Hepatocyte (in vitro differentiated cells): ENCODE data around the gene NHEJ1.

Source experiments
- EZH2phosphoT487 ChIP-seq: fragments of 200-600 bp; sonication (generic); IDR thresholded peaks from one replicate; pipeline ENCODE4 v1.6.1; 2018; ENCODE audit warnings: antibody characterized with exemption, mild to moderate bottlenecking, low read depth, moderate library complexity; ENCODE audit not compliant: unreplicated experiment, severe bottlenecking
- TF ChIP-seq, protein P1 (sequence below): fragments of 200-600 bp; sonication (generic); IDR thresholded peaks from 2 replicates; pipeline ENCODE4 v1.5.1; 2016; ENCODE audit warnings: antibody characterized with exemption, mild to moderate bottlenecking; ENCODE audit not compliant: poor library complexity

DNA sequence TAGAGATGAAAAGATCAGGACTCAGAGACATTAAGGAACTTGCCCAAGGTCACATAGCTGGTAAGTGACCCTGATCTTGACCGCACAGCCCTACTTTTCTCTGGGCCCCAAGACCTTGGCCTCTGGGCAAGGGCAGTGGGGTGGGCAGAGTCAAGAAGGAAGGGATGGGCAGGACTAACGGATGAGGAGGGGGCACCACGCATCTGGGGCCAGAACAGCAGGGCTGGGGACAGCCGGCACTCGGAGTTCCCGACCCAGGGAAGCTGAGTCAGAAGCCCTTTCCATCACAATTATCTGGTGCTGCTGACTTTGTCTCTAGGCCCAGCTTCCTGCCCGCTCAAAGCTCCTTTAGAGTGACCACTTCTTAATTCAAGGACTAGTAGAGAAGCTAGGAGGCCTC lies 133.7 kb downstream of the NHEJ1 start:
- TF ChIP-seq, protein P1, sequence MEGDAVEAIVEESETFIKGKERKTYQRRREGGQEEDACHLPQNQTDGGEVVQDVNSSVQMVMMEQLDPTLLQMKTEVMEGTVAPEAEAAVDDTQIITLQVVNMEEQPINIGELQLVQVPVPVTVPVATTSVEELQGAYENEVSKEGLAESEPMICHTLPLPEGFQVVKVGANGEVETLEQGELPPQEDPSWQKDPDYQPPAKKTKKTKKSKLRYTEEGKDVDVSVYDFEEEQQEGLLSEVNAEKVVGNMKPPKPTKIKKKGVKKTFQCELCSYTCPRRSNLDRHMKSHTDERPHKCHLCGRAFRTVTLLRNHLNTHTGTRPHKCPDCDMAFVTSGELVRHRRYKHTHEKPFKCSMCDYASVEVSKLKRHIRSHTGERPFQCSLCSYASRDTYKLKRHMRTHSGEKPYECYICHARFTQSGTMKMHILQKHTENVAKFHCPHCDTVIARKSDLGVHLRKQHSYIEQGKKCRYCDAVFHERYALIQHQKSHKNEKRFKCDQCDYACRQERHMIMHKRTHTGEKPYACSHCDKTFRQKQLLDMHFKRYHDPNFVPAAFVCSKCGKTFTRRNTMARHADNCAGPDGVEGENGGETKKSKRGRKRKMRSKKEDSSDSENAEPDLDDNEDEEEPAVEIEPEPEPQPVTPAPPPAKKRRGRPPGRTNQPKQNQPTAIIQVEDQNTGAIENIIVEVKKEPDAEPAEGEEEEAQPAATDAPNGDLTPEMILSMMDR = no peak
- no peak for TF ChIP-seq EZH2phosphoT487
